ENCODE results near the gene ALDH1L2.

The ALDH1L2 gene

DNA sequence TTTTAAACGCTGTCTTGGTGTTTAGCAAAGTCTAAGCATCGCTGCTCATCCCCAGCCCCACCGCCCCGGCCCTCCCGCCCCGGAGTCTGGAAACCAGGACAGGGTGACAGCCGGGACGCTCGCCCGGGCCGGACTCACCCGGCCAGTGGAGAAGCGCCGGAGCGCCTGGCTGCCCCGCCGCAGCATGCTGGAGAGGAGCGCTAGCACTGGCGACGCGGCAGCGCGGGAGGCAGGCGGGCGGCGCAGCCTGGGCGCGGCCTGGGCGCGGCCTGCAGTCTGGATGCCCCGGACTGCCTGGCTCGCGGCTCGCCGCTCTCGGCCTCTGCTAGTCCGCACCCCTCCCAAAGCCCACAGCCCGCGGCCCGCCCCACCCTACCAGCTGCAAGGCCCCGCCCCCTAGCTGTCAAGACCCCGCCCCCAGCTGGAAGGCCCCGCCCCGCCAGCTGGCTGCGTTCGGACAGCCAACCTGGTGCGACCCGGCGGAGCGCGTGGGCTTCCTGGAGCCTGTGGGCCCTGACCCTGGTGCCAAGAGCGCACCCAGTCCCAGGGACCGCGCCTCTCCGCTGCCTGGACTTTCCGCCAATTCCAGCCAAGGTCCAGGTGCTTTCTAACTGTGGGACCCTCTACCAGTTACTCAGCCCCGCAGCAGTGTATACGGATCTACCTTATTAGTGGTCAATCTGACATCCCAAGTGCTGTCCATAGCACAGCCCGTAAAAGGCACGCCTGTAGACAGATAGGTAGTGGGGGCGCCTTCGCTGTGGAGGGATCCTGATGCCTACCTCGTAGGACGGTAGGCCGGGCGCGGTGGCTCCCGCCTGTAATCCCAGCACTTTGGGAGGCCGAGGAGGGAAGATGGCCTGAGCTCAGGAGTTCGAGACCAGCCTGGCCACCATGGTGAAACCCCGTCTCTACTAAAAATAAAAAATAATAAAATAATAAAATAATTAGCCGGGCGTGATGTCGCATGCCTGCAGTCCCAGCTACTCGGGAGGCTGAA, at the start of gene ALDH1L2:
Gene ALDH1L2, minus strand, starts transcription at position 208 of the 1,000 bp plus-strand sequence. Its CDS starts 22 bp downstream, at position 186.
- TF ChIP-seq ZNF274 (IDR thresholded peaks at IDR 0.05; ENCODE audit: low read depth, low read length): no peak
- peak within 1 kb of the TSS; percentile 47; the same call in 1 of the 2 replicates for H3K4me3 ChIP-seq (ENCODE audit: low read length)

DNA sequence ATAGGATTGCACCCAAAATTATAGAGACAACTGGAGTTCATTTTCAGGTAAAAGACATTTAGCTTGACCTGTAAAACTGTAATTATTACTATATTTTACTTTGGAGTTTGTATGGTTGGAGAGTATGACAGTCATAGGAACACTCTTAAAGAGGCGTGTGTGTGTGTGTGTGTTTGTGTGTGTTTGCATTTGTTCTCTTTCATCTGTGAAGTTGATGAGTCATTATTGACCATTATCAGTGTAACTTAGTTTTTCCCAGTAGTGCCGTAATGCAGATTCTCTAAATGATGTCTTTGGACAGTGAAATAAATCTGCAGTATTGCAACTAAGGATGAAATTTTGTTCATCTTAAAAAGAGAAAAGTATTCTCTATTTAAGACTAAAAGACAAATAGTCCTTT, 36.3 kb upstream of the ALDH1L2 start:
- no peak for TF ChIP-seq ZNF274 (IDR thresholded peaks at IDR 0.05; ENCODE audit: low read depth, low read length)

DNA sequence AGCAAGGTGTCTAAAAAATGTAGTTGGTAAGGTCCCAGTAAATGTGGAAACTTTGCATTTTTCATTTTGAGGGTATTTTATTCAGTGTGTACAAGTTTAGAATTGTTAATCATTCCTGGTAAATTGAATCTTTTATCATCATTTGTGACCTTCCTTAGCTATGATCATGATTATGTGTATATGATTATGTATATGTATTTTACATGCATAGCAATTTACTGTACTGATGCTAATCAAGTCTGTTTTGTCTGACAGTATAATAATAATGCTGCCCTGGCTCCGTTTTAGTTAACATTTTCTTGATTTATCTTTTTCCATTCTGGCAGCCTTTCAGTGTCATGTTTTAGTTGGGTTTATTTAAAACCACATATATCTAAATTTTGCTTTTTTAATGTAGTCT, 32.7 kb upstream of the ALDH1L2 start:
- no peak for TF ChIP-seq ZNF274 (IDR thresholded peaks at IDR 0.05; ENCODE audit: low read depth, low read length)
- no peak overlapping the region for H3K4me3 ChIP-seq (ENCODE audit: low read length)

More for the DNA sequence above, 36.3 kb upstream of the ALDH1L2 start:
- no peak overlapping the region for H3K4me3 ChIP-seq (ENCODE audit: low read length)

DNA sequence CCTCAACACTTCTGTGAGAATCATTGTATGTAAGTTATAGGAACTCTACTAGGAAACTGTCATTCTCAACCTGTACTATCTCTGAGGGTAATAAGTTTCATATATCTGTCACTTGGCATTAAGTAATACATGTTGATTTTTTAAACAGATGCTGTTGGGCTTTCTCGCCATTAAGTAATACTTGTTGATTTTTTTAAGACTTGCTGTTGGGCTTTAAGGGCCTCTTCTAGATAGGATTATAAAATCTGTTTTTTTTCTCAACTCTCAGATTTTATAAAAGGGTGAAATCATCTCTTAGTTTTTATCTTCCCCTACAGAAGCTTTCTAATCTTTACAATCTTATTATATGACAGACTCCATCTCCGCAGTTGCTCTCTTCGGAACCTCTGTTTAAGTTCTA, 28.8 kb upstream of the ALDH1L2 start:
- TF ChIP-seq ZNF274 (IDR thresholded peaks at IDR 0.05; ENCODE audit: low read depth, low read length): no peak
- no peak overlapping the region for H3K4me3 ChIP-seq (ENCODE audit: low read length)

DNA sequence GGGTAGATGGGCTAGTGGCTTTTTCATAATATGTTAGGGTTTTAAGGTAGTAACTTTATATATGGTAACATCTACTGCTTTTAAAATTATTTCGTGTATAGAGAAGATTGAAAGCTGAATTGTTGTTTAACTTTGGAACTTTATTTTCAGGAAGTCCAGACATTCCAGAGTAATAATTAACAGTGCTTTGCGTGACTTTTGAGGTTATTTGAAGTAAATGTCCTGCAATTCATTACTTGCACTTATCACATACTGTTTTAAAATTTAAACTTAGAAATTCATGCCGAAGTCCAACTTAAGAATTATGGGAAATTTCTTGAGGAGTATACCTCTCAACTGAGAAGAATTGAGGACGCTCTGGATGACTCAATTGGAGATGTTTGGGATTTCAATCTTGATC, 26.6 kb upstream of the ALDH1L2 start:
- no peak for TF ChIP-seq ZNF274 (IDR thresholded peaks at IDR 0.05; ENCODE audit: low read depth, low read length)
- H3K4me3 ChIP-seq (ENCODE audit: low read length): no peak overlapping the region; the same call in 1 of the 2 replicates

DNA sequence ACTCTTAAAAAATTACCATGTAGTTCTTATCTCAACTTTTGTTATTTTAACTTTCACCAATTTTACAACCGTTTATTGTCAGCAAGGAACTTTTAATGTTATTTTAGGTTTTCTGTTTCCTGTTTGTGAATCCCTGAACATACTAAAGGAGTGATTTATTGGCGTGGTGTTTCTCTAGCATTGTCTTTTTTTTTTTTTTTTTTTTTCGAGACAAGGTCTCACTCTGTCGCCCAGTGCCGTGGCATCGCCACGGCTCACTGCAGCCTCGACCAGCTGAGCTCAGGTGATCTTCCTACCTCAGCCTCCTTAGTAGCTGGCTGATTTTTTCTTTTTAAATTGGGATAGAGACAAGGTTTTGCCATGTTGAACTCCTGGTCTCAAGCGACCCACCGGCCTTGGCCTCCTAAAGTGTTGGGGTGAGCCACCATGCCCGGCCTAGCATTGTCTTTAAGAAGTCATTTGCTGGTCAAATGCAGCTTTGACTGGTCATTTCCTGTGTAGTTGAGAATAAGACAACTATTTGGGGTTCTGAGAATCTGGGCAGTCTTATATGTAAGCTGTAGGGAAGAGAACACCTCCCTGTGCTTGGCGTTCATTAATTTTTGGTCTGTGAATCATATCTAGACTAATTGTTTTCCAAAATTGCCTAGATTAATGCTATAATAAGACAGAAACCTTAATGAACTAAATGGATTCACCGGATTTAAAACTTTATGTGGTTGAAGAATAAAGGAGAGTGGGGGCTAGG, 25.4 kb upstream of the ALDH1L2 start:
- peak overlapping the region; percentile 76 for H3K4me3 ChIP-seq (ENCODE audit: low read length)
- no peak for TF ChIP-seq ZNF274 (IDR thresholded peaks at IDR 0.05; ENCODE audit: low read depth, low read length)

DNA sequence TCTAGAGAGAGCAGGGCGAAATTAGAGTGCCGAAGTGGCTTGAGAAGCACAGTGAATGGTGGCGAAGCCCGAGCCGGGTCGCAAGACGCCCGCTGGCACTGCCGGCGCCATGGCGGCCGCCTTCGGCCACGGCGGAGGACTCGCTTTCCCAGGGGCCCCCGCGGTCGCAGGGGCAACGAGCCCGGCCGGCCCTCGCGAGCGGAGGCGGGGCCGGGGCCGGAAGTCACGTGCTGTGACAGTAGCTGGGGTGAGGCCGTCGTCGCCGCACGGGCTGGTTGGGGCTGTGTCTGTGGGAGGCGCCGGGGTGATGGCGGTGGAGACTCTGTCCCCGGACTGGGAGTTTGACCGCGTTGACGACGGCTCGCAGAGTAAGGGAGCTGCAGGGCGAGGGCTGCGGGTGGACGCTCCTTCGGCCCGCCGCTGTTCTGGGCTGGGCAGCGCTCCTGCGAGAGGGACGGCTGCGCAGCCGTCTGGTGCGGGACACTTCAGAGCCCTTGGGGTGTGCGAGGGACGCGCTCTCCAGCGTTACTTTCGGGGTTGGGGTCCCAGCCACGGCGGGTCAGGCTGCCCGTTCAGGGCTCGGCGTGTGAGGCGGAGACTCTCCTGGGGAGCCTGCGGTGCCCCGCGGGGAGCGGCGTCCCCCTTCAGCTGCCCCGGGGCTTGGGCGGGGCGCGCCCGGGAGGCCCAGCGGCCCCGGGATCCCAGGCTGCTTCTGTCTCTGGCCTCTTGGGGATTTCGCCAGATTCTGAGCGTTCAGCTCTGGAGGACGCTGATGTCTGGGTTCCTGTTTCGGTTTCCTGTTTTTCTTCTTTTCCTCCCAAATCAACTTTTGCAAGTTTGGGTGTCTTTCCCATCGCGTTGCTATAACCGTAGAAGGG, 23.5 kb upstream of the ALDH1L2 start, which contains the start of gene WASHC4:
Gene WASHC4, plus strand, starts transcription at position 238 of the 878 bp plus-strand sequence. Its CDS starts 70 bp downstream, at position 308.
- TF ChIP-seq ZNF274 (IDR thresholded peaks at IDR 0.05; ENCODE audit: low read depth, low read length): no peak
- peak within 1 kb of the TSS; percentile 76 for H3K4me3 ChIP-seq (ENCODE audit: low read length)

DNA sequence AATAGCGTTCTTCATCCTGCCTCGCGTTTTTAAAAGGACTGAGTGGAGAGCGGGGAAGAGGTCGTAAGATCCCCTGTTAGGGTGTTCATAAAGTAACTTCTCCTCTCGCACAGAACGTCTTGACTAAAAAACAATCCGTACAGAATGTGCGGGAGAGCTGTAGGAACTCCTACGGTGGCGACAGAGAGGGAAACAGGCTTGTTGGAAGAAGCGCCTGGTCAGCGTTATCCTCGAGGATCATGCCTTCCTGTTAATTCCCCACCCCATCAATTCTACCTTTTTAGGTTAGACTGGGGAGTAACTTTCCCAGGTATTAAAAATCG, 22.9 kb upstream of the ALDH1L2 start:
- TF ChIP-seq ZNF274 (IDR thresholded peaks at IDR 0.05; ENCODE audit: low read depth, low read length): no peak
- peak overlapping the region; percentile 76 for H3K4me3 ChIP-seq (ENCODE audit: low read length)

DNA sequence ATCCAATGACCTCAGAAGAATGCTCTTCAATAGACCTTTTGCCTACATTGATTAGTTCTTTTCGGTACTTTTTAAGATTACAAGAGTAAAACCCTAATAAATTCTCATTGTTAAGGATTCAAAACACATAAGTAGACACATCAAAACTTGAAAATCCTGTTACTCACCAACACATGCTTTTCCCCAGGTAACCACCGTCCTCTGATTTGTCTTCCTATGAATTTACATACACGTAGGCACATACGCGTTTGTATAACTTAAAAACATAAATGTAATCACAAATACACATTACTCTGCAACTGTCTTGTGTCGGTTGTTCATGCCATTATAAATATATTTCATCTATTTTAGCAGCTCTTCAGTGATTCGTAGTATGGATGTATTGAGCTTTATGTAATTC, 22.4 kb upstream of the ALDH1L2 start:
- peak overlapping the region; percentile 76; the same call in 1 of the 2 replicates for H3K4me3 ChIP-seq (ENCODE audit: low read length)
- no peak for TF ChIP-seq ZNF274 (IDR thresholded peaks at IDR 0.05; ENCODE audit: low read depth, low read length)

DNA sequence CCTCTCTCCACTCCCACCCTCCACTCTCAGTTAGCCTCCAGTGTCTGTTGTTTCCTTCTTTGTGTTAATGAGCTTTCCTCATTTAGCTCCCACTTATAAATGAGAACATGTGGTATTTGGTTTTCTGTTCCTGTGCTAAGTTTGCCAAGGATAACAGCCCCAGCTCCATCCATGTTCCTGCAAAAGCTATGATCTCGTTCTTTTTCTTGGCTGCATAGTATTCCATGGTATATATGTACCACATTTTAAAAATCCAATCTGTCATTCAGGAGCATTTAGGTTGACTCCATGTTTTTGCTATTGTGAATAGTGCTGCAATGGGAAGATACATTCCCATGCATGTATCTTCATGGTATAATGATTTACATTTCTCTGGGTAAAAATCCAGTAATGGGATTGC, 20.5 kb upstream of the ALDH1L2 start:
- no peak for TF ChIP-seq ZNF274 (IDR thresholded peaks at IDR 0.05; ENCODE audit: low read depth, low read length)
- H3K4me3 ChIP-seq (ENCODE audit: low read length): no peak overlapping the region

DNA sequence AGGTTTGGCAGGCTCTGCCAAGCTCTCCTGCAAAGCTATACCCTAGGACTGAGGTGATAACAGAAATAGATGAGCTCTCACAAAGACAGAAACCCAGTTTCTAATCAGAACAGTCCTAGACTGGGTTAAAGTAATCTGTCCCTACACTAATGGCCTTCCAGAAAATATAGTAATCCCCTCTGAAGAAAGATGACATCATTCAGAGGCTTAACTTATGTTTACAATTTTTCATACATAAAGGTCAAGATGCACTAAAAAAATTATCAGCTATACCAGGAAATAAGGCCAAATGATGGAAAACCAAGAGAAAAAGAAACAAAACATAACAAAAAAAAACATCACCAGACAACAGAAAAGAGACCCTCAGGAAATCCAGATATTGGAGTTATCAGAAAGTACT, 18.4 kb upstream of the ALDH1L2 start:
- TF ChIP-seq ZNF274 (IDR thresholded peaks at IDR 0.05; ENCODE audit: low read depth, low read length): no peak
- no peak overlapping the region for H3K4me3 ChIP-seq (ENCODE audit: low read length)

DNA sequence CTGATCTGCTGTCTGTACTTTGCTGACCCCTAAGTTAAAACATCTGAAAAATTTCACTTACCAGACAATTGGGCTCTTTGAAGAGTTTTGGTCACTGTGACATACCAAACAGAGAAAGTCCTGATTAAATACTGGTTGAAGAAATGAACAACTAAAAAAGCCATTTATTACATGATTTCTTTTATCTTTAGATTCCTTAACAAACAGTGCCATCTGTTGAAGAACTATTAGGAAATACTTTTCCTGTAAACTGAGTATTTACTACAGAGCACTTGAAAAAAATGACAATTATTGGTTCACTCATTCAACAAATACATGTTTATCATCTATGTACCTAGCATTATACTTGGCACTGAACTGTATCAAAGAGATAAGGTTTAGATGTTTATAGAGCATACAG, 16.7 kb upstream of the ALDH1L2 start:
- no peak overlapping the region for H3K4me3 ChIP-seq (ENCODE audit: low read length)
- TF ChIP-seq ZNF274 (IDR thresholded peaks at IDR 0.05; ENCODE audit: low read depth, low read length): no peak

DNA sequence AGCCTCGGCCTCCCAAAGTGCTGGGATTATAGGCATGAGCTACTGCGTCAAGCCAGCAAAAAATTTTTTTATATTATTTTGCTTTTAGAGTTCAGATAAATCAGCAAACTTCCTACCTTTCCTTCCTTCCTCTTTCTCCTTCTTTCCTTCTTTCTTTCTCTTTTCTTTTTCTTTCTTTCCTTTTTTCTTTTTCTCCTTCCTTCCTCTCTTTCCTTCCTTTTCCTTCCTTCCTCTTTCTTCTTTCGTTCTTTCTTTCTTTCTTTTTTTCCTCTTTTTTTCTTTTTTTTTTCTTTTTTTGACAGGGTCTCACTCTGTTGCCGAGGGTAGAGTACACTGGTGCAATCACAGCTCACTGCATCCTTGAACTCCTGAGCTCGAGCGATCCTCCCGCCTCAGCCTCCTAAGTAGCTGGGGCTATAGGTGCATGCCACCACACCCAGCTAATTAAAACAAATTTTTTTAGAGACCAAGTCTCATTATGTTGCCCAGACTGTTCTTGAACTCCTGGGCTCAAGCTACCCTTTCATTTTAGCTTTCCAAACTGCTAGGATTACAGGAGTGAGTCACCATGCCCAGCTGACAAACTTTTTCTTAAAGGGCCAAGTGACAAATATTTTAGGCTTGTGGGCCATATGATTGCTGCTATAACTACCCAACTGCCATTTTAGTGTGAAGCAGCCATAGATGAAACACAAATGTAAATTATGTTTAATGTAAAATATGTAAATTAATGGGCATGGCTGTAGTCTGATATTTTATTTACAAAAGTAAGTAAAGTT, 16.1 kb upstream of the ALDH1L2 start:
- H3K4me3 ChIP-seq (ENCODE audit: low read length): no peak overlapping the region
- TF ChIP-seq ZNF274 (IDR thresholded peaks at IDR 0.05; ENCODE audit: low read depth, low read length): no peak

Data from GM08714 (cell line).